ENCODE results near the gene MACROD2. TPM values are rescaled to one million over a fixed set of nuclear protein-coding genes. Genes with fewer than 3 reads are reported as not detected.

Gene MACROD2
- total and polyA plus RNA-seq, 2 of the 4 experiments (the other 2 are of a cell fraction), result not detected

GRCh38 chr20:14470231-14470899, 475.0 kb downstream of the MACROD2 start:
- TF ChIP-seq USF2 (IDR thresholded peaks at IDR 0.05; ENCODE audit: low read depth, low read length), result no peak
- no peak for TF ChIP-seq FOS (IDR thresholded peaks at IDR 0.05; ENCODE audit: low read depth, low read length)
- Histone ChIP-seq H4K91ac (ENCODE audit: insufficient read depth, low read depth, low read length) (no peak overlapping the region), H3K79me1 (ENCODE audit: low read depth in 1 of 2, low read length in 2 of 2) (no peaks in the 10 kb centered on the region), H3K4me1 (ENCODE audit: control insufficient read depth, insufficient read depth, low read length) (no peaks in the 10 kb centered on the region), H3K36me3 (ENCODE audit: control insufficient read depth, insufficient read depth, low read length) (no peaks in the 10 kb centered on the region), H4K20me1 (ENCODE audit: insufficient read depth, low read length) (no peaks in the 10 kb centered on the region), H2BK120ac (ENCODE audit: low read depth, low read length) (no peak overlapping the region), H3K27me3 (ENCODE audit: control insufficient read depth, insufficient read depth, low read length) (no peaks in the 10 kb centered on the region), H2AK9ac (replicated peaks; ENCODE audit: low read depth, low read length, poor library complexity) (no peak overlapping the region), H3K4ac (ENCODE audit: low read depth, low read length) (no peak overlapping the region), H4K8ac (ENCODE audit: low read depth in 2 of 2, low read length in 2 of 2) (no peak overlapping the region), H3K56ac (ENCODE audit: extremely low read depth, insufficient read depth, low read length) (no peak overlapping the region), H3K4me2 (ENCODE audit: low read depth, low read length) (no peak overlapping the region), H3K23ac (ENCODE audit: low read depth, low read length) (no peak overlapping the region), H3K9ac (ENCODE audit: low read depth, low read length) (no peak overlapping the region), H3K9me1 (ENCODE audit: insufficient read depth, low read length) (no peaks in the 10 kb centered on the region), H4K5ac (ENCODE audit: low read depth, low read length) (no peak overlapping the region), H2BK5ac (ENCODE audit: low read depth, low read length, poor library complexity, severe bottlenecking) (no peak overlapping the region), H3K27ac (ENCODE audit: insufficient read depth, low read length) (no peak overlapping the region), H2BK20ac (ENCODE audit: low read depth, low read length) (no peak overlapping the region), H2AFZ (replicated peaks; ENCODE audit: low read length, poor library complexity) (no peak overlapping the region), H3K9me3 (ENCODE audit: control insufficient read depth, insufficient read depth, low read length) (no peaks in the 10 kb centered on the region), H2BK15ac (ENCODE audit: low read depth, low read length) (no peak overlapping the region), H2AK5ac (ENCODE audit: low read depth, low read length) (no peak overlapping the region), H3K18ac (ENCODE audit: low read depth, low read length) (no peak overlapping the region), H3K4me3 (ENCODE audit: insufficient read depth, low read depth, low read length) (no peak overlapping the region), H3K14ac (replicated peaks; ENCODE audit: low read depth, low read length) (no peak overlapping the region)
- DNase-seq, result no peak
- no peak for ATAC-seq (ENCODE audit: low read depth)
- 100% methylated on average over 2 of the region's 12 CpGs; no CpG with 5 or more reads in 1 of the 2 experiments for WGBS, 2 experiments (ENCODE audit: extremely low coverage in 2 of 2, insufficient read length in 1 of 2)
- intact Hi-C loops (cut with micrococcal nuclease) (no loop called here), in situ Hi-C loops (cut with MboI; ENCODE audit: low sequenced_read_pairs) (no loop called here), dilution Hi-C loops (cut with HindIII; ENCODE audit: low sequenced_read_pairs, unreplicated experiment) (no loop called here)
- CTCF ChIA-PET, result no interaction called here
- POLR2A ChIA-PET (ENCODE audit: unreplicated experiment), result no interaction called here
- BruUV-seq (replicated peaks), result no TSS peak

Measured in IMR-90 (cell line).